GM20000 (cell line): Measurements from ENCODE around the gene G6PC1.
"Not testable (repeated sequence)": the region's sequence is repeated elsewhere in the genome, so short reads cannot be mapped to it uniquely, and the experiment has no call there.

Experiments used
- DNase-seq: peaks from one replicate; pipeline ENCODE4 v3.0.0; 2012; ENCODE audit warnings: low spot score
- CTCF ChIP-seq: IDR thresholded peaks from 2 replicates; pipeline ENCODE4 v1.5.1; 2012; ENCODE audit warnings: mild to moderate bottlenecking, control low read depth; ENCODE audit errors: extremely low read depth, missing control alignments

G6PC1 gene

GRCh38 chr17:42900460-42901331 is at the start of gene G6PC1:
G6PC1 (plus strand) TSS chr17:42900799; CDS start chr17:42900877, 78 bp downstream.
- TF ChIP-seq CTCF, result no peak

GRCh38 chr17:42850954-42851353 is 49.6 kb upstream of the G6PC1 start, which contains the start of gene AOC3:
AOC3 (plus strand) TSS chr17:42851199; CDS start chr17:42851344, 145 bp downstream.
- TF ChIP-seq CTCF, result no peak
- no peak for DNase-seq

More at GRCh38 chr17:42900460-42901331, at the start of gene G6PC1:
- no peak for DNase-seq

GRCh38 chr17:42851371-42852240 is 49.0 kb upstream of the G6PC1 start:
- not testable (repeated sequence) for DNase-seq

- DNase-seq, result no peak
- TF ChIP-seq CTCF, result no peak
Measured at GRCh38 chr17:42852351-42852750, 48.2 kb upstream of the G6PC1 start.

GRCh38 chr17:42853004-42853403 is 47.6 kb upstream of the G6PC1 start:
- no peak for DNase-seq
- no peak for TF ChIP-seq CTCF

- TF ChIP-seq CTCF, result no peak
- no peak for DNase-seq
Measured at GRCh38 chr17:42853597-42853967, 47.0 kb upstream of the G6PC1 start.

- no peak for DNase-seq
- no peak for TF ChIP-seq CTCF
Measured at GRCh38 chr17:42853968-42854790, 46.4 kb upstream of the G6PC1 start.
